GM19351 (cell line): ENCODE data around the gene RNF168.
A peak's percentile ranks its signal among the peaks of the same experiment; 100 is the strongest.
"Not testable (repeated sequence)": the region's sequence is repeated elsewhere in the genome, so short reads cannot be mapped to it uniquely, and the experiment has no call there.

Experiments used
- ATAC-seq: cut with Tn5 transposase; IDR thresholded peaks from one replicate; pipeline ENCODE4 v1.9.1; 2021; ENCODE audit warnings: mild to moderate bottlenecking, moderate library complexity; ENCODE audit not compliant: unreplicated experiment

Gene RNF168

GRCh38 chr3:196503196-196504076 is at the start of gene RNF168:
TSS of gene RNF168 (minus strand) at chr3:196503768. CDS start at chr3:196503173, 595 bp downstream.
- peak; percentile 72 for ATAC-seq

- no peak for ATAC-seq
Observed at GRCh38 chr3:196552253-196552652, 48.7 kb upstream of the RNF168 start.

DNA sequence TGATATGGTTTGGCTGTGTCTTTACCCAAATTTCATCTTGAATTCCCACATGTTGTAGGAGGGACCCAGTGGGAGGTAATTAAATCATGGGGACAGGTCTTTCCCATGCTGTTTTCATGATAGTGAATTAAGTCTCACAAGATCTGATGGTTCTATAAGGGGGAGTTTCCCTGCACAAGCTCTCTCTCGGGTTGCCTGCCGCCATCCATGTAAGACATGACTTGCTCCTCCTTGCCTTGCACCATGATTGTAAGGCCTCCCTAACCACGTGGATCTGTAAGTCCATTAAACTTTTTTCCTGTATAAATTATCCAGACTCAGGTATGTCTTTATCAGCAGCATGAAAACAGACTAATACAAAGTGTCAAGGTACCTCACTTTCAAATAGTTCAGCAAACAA is 46.6 kb upstream of the RNF168 start:
- ATAC-seq, result not testable (repeated sequence)

DNA sequence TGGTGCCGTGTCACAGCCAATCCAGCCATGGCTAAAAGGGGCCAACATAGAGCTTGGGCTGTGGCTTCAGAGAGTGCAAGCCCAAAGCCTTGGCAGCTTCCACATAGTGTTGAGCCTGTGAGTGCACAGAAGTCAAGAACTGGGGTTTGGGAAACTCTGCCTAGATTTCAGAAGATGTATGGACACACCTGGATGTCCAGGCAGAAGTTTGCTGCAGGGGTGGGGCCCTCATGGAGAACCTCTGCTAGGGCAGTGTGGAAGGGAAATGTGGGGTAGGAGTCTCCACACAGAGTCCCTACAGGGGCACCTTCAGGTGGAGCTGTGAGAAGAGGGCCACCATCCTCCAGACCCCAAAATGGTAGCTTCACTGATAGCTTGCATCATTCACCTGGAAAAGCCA is 45.7 kb upstream of the RNF168 start:
- not testable (repeated sequence) for ATAC-seq

- no peak for ATAC-seq
Observed at GRCh38 chr3:196547067-196547466, 43.5 kb upstream of the RNF168 start.

- ATAC-seq, result no peak
Observed at GRCh38 chr3:196546537-196546936, 43.0 kb upstream of the RNF168 start.

DNA sequence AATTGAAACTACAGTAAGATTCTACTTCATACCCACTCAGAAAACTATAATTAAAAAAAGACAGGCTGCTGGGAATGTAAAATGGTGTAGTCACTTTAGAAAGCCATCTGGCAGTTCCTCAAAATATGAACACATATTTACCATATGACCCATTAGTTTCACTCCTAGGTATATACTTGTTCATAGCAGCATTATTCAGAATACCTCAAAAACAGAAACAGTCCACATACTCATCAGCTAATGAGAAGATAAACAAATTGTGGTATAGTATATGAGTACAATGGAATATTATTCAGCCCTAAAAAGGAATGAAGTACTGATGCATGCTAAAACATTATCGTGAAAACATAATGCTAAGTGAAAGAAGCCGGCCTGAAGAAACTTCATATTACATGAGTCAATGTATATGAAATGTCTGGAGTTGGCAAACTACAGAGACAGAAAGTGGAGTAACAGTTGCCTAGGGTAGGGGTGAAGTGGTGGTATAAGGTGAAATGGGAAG is 41.0 kb upstream of the RNF168 start:
- ATAC-seq, result no peak

DNA sequence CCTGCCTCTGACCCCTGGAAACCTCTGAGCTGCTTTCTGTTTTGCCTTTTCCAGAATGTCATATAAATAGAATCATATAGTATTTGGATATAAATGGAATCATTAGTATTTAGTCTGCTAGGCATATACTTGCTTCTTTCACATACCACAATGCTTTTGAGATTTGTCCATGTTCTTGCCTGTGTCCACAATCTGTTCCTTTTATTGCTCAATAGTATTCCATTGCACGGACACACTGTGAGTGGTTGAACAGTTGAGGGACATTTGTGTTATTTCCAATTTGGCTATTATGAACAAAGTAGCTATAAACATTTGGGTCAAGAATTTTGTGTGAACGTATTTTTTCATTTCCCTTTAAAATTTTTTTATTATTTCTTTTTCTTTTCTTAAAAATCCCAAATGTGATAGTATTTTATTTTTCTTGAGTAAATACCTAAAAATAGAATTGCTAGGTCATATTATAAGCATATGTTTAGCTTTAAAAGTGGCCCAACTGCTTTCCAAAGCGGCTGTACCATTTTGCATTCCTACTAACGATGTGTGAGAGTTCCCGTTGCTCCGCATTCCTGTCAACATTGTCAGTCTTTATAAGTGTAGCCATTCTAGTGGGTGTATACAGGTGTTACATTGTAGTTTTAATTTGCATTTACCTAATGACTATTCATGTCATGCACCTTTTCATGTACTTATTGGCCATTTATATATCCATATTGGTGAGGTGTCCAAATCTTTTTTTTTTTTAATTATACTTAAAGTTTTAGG is 38.3 kb upstream of the RNF168 start:
- ATAC-seq, result no peak

DNA sequence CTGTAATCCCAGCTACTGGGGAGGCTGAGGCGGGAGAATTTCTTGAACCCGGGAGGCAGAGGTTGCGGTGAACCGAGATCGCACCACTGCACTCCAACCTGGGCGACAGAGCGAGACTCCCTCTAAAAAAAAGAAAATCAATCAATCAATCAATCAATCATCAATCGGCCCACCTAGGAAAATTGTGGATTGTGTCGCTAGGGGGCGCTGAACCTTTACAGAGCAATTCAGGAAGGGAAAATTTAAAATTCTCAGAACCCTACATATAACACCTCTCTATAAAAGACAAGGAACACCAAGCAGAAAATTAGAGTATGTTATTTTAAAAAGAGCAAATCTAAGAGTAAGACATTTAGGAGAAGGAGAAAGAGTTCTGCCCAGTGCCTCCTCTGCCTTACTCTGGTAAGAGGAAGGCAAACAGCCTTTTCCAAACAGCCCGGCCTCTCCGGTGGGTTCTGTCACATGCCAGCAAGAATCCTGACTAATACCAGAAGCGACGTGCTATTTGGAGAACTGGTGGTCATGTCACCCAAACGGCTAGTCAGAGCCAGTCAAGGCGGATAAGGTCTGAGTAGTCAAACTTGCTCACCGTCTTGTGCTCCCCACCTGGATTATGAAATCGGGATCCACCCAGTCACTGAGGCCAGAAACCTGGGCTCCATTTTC is 33.9 kb upstream of the RNF168 start:
- ATAC-seq, result no peak

- no peak for ATAC-seq
Observed at GRCh38 chr3:196533260-196533681, 29.7 kb upstream of the RNF168 start.

GRCh38 chr3:196531418-196531817 is 27.9 kb upstream of the RNF168 start:
- no peak for ATAC-seq

DNA sequence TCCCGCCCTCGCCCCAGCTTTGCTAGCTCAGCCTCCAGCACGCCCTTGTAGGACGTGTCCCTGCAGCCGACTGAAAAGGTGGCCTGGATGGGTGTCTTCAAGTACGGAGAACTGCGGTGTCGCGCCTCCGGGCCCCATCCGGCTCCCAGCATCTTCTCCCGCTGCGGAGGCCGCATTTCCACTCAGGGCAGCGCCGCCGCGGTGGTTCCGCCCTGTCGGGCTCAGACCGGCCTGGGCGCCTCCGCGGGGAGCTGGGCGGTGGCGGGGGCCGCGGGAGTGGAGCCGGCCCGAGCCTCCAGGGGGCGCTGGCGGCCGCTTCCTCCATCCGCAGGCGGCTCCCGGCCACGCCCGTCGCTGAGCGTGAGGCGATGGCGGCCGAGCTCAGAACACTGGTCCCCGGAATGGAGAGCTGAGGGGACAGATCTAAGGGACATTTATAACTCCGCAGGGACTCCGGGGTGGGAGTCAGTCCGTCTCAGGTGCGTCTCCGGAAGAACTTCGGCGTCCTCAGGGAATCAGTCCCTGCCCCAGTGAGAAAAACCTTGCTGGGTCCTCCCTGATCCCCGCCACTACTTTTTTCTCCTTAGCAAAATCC is 25.2 kb upstream of the RNF168 start:
- peak; percentile 68 for ATAC-seq

GRCh38 chr3:196525141-196525540 is 21.6 kb upstream of the RNF168 start:
- no peak for ATAC-seq

GRCh38 chr3:196524527-196524926 is 21.0 kb upstream of the RNF168 start:
- ATAC-seq, result no peak

DNA sequence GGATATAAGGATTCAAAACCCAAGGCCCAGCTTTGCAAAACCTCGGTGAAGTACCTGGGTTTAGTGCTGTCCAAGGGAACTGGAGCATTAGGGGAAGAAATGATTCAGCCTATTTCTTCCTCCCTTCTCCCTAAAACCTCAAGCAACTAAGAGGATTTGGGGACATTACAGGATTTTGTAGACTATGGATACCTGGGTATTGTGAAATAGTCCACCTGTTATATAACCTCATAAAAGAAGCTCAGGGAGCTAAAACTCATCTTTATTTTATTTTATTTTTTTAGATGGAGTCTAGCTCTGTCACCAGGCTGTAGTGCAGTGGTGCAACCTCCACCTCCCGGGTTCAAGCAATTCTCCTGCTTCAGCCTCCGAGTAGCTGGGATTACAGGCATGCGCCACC is 20.3 kb upstream of the RNF168 start:
- ATAC-seq, result no peak

GRCh38 chr3:196521291-196521690 is 17.7 kb upstream of the RNF168 start:
- ATAC-seq, result not testable (repeated sequence)

GRCh38 chr3:196519718-196520082 is 16.1 kb upstream of the RNF168 start:
- ATAC-seq, result no peak

DNA sequence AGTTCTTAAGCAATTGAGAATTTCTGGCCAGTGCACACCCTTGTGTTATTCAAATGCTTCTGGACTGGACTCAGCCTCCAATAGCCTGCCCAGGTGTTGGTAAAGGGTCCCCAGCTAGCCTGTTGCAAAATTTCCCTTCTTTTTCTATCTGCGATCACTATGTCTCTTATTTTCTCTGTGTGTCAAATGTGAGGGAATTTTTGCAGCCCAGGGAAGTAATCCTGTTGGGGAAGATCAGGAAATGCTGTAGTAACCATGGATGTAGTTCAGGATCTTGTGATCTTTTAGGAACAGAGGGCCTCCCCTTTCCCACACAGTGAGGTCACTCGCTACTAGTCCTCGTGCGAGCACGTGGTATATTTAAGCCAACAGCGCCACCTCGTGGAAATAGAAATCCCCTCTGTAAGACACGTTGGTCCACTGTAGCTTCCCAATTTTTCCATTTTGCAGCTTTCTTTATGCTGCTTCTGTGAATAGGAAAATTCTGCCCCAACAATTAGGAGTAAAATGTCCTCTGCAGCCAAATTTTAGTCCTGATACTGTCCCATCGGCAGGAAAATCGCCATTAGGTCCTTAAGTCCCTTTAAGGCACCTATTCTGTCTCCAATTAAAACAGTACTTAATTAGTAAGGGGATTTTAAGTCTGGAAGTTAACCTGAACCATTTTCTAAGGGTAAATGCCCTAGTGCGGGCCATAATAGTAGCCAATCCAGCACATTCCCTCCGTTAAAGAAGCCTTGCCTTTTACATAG is 15.6 kb upstream of the RNF168 start:
- no peak for ATAC-seq

- ATAC-seq, result no peak
Observed at GRCh38 chr3:196517919-196518318, 14.4 kb upstream of the RNF168 start.

DNA sequence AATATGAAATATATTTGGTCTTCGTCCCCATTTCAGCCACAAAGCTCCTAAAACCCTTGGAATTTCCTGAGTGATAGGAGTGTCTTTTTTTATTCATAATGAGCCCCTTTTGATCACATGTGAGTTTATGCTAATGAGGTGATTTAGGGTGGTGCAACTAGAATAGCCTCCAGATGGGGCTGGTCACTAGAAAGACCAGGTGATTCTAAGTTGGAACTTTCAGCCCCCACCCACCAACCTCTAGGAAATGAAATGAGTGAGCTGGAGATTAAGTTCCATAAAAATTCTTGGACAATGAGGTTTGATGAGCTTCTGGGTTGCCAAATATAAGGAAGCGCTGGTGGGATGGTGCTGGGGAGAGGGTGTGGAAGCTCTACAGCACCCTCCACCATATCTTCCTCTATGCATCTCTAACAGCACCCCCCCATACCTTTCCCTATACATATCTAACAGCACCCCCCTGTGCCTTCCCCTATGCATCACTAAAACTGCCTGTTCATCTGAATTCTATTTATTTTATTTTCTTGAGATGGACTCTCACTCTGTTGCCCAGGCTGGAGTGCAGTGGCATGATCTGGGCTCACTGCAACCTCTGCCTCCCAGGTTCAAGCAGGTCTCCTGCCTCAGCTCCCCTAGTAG is 13.7 kb upstream of the RNF168 start:
- ATAC-seq, result no peak
